ENCODE measurements around the gene CYB561D1. TPM values are rescaled to one million over a fixed set of nuclear protein-coding genes. Genes with fewer than 3 reads are reported as not detected.
A peak's percentile ranks its signal among the peaks of the same experiment; 100 is the strongest.

Gene CYB561D1
- total RNA-seq, 4 donors from 2014 or later, result 11.3 to 22.7 (median 17.8) TPM

- DNase-seq (ENCODE audit: low spot score in 2 of 2), result peak; percentile 98 to 100
- TF ChIP-seq POLR2A (IDR thresholded peaks at IDR 0.05) (peak in 1 of 2 donors; percentile 80), CTCF (IDR thresholded peaks at IDR 0.05) (no peak)
- 0 to 1% methylated on average over 53 to 68 of the region's 68 CpGs for WGBS, 2 donors
- intact Hi-C loops (cut with DNase I; ENCODE audit: low total_unique reads), result loop anchor here (5.0 to 10.0 kb wide), 3 partner anchors 76 to 436 kb away; partner anchors contain the start of gene AHCYL1
- H3K4me3 ChIP-seq (ENCODE audit: low read depth, poor library complexity, severe bottlenecking), result peak within 1 kb of the TSS; percentile 83
Observed at GRCh38 chr1:109548321-109549267, 54.7 kb downstream of the CYB561D1 start, which contains the start of gene GNAI3. Gene GNAI3 (plus strand): TSS chr1:109548615. CDS start chr1:109548721, 106 bp downstream.

Other genes with a start within 250 kb of the CYB561D1 start
- gene CELSR2, start 244.6 kb upstream of the CYB561D1 start, total RNA-seq, result 100 to 1,000 TPM in 2 of 4 donors, 10 to 100 TPM in 2; 86.4 to 109 (median 102) TPM
- 1 to 10 TPM; 2.8 to 6.9 (median 5.3) TPM for gene PSRC1, start 210.9 kb upstream of the CYB561D1 start, total RNA-seq
- gene MYBPHL, start 187.1 kb upstream of the CYB561D1 start, total RNA-seq, result not detected
- gene SORT1, start 96.2 kb upstream of the CYB561D1 start, total RNA-seq, result 10 to 100 TPM; 29.8 to 53.1 (median 39.5) TPM
- gene PSMA5, start 67.6 kb upstream of the CYB561D1 start, total RNA-seq, result 10 to 100 TPM; 24.6 to 46.6 (median 30.2) TPM
- 1 to 10 TPM in 1 of 4 donors, under 1 TPM in 2, not detected in 1; 0.27 to 1.8 (median 0.38) TPM for gene SYPL2, start 27.5 kb upstream of the CYB561D1 start, total RNA-seq
- gene ATXN7L2, start 10.2 kb upstream of the CYB561D1 start, total RNA-seq, result 1 to 10 TPM; 4.3 to 7.8 (median 4.8) TPM
- 1 to 10 TPM; 3.9 to 7.9 (median 5.4) TPM for gene AMIGO1, start 15.6 kb downstream of the CYB561D1 start, total RNA-seq
- 1 to 10 TPM in 1 of 4 donors, not detected in 3; 1.0 TPM for gene GPR61, start 45.8 kb downstream of the CYB561D1 start, total RNA-seq
- 10 to 100 TPM in 3 of 4 donors, 1 to 10 TPM in 1; 8.5 to 13.2 (median 10.7) TPM for gene GNAI3, start 54.5 kb downstream of the CYB561D1 start, total RNA-seq
- gene GNAT2, start 125.5 kb downstream of the CYB561D1 start, total RNA-seq, result not detected
- gene AMPD2, start 125.7 kb downstream of the CYB561D1 start, total RNA-seq, result 10 to 100 TPM; 30.9 to 62.1 (median 40.7) TPM
- 10 to 100 TPM; 13.4 to 23.3 (median 19.1) TPM for gene GSTM4, start 162.0 kb downstream of the CYB561D1 start, total RNA-seq
- gene GSTM2, start 174.0 kb downstream of the CYB561D1 start, total RNA-seq, result 100 to 1,000 TPM in 1 of 4 donors, 10 to 100 TPM in 3; 48.1 to 183 (median 57.2) TPM
- 10 to 100 TPM in 2 of 4 donors, not detected in 2; 26.1 to 60.4 TPM for gene GSTM1, start 193.7 kb downstream of the CYB561D1 start, total RNA-seq
- gene GSTM5, start 218.2 kb downstream of the CYB561D1 start, total RNA-seq, result 1 to 10 TPM in 3 of 4 donors, under 1 TPM in 1; 0.23 to 2.2 (median 1.5) TPM
- gene GSTM3, start 246.9 kb downstream of the CYB561D1 start, total RNA-seq, result 100 to 1,000 TPM in 3 of 4 donors, 10 to 100 TPM in 1; 68.7 to 213 (median 137) TPM

All from lower leg skin (tissue), 4 donors.